Amniotic stem cell (primary cell): ENCODE results near the gene LUC7L3.
"Not testable (repeated sequence)": the region's sequence is repeated elsewhere in the genome, so short reads cannot be mapped to it uniquely, and the experiment has no call there.

Experiments used
- DNase-seq: peaks from one replicate; lab custom pipeline; 2025; lab: John Stamatoyannopoulos, UW

LUC7L3 gene

DNA sequence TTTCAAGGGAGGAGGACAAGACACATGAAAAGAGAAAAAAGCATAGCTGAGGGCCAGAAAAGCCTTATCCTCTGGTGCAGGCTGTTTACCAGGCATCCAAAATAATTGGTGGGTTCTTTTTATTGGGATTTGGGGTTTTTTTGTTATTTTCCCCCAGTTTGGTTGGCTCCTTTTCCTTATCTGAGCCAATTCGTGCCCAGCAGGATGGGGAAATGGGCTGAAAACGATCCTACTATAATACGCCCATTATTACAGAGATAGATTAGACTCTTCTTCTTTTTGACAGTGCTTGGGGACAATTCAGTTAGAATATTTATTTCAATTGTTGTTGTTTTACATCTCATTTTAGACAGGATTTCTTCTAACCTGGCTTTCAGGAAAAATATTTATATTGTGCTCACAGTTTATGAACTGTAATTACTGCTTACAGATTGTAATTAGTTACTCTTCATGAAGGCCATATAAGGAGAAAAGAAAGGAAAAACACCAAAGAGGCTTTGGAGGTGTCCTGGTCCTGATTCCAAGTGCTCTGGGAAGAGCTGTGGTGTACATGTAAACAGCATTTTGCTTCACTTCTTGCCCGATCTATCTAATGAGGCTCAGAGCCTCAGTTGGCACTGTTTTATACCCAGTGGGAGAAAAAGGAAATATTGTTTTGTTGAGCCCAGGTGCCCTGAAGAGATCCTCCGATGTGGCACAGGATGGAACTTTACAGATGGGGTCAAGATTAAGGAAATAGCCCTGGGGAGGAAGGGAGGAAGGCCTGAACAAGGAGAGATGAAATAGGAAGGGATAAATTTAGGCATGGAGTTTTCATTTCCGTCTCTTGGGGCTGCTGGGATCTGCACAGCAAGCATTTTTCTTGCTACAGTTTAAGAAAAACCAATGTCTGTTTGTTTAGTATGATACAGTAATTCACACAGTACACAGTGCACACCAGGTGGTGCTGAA is 11.1 kb upstream of the LUC7L3 start:
- DNase-seq, result no peak

DNA sequence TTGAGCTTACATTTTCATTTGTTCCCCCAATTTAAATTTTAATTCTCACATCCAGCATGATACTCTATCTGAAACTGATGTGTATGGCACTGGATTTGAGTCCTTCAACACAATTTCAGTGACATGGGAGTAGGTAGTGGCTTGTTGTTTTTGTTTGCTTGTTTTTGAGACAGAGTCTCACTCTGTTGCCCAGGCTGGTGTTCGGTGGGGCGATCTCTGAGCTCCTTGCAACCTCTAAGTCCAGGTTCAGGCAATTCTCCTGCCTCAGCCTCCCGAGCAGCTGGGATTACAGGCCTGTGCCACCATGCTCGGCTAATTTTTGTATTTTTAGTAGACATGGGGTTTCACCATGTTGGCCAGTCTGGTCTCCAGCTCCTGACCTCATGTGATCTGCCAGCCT is 10.3 kb upstream of the LUC7L3 start:
- DNase-seq, result not testable (repeated sequence)

DNA sequence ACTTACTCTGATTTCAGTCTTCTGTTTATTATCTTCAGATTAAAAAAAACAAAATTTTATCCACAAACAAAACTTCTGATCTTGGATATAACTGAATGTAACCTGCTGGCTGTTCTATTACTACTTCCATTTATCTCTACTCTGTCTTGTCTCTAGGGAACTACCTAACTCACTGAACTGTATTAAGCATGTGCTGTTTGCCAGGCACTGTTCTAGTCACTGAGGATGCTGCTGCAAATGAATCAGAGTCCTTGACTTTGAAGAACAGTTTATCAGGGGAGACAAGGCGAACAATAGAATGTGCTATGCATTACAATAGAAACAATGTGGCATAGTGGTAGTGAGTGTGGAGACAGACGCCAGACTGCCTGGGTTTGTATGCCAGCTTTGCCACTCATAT is 9.4 kb upstream of the LUC7L3 start:
- no peak for DNase-seq

DNA sequence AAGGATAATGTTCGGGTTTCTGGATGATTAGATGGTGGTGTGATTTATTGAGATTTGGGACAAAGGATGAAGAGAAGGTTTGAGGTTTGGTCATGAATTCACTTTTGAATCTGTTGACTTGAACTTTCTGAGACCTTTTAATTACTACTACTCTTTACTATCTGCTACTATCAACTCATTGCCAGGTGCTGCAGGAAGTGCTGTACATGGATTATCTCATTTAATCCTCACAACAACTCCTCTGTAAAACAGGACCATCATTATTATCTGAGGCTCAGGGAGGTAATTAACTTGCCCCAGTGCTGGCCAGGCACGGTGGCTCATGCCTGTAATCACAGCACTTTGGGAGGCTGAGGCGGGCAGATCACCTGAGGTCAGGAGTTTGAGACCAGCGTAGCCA is 8.8 kb upstream of the LUC7L3 start:
- DNase-seq, result no peak

DNA sequence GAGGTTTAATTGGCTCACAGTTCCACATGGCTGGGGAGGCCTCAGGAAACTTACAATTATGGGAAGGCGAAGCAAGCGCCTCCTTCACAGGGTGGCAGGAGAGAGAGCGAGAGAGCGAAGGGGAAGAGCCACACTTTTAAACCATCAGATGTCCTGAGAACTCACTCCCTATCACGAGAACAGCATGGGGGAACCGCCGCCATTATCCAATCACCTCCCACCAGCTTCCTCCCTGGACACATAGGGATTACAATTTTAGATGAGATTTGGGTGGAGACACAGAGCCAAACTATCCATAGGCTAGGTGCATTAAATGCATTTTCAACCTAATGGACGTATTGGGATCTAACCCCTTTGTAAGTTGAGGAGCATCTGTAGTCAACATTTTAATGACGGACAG is 6.8 kb upstream of the LUC7L3 start:
- no peak for DNase-seq

DNA sequence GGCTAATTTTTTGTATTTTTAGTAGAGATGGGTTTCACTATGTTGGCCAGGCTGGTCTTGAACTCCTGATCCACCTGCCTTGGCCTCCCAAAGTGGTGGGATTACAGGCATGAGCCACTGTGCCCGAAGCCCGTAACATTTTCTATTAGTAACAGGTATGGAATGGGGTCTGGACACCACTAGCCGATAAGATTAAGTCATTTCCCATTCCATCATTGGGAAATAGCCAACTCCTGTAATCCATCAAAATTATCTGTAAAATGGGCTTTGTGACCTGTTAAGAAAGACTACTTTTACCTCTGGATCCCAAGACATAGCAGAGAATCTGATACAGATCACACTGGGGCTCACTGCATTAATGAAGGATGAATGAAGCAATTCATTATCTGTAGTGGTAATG is 3.9 kb upstream of the LUC7L3 start:
- DNase-seq, result no peak

DNA sequence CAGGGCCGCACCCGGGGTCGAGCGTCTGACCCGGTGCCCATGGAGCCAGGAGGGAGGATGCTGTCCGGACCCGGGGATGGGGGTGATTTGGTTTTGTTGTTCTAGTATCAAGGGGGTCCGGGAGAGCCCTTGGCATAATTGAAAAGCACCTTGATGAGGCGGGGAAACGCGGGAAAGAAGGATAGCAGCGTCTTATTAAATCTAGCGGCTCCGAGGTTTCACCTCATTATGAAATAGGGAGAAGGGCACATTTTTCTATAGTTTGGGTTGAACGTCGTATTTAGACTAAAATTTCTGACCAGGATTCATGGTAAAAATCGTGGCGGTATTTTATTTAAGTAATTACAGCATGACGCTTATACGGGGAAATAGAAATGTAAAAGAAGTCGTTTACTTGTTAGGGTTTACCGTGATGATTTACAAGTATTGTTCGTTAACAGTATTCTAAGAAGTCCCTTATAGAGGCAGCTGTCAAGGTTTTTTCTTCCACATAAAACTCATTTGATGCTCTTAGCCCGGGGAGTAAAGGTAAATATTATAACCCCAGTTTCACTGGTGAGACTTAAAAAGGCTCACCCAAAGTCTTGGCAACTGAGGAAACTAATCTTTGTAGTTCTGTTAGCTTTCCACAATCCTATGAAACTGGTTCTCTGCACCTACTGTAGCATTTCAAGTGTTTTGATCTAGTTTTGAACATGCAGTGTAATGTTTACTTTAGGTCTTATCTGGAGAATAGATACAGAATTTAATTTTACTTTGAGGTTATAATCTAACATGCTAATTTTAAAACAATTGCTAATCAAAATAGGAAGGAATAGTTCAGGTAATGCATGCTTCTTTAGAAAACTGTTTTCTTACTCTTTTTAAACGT is 756 bp downstream of the LUC7L3 start:
- no peak for DNase-seq

DNA sequence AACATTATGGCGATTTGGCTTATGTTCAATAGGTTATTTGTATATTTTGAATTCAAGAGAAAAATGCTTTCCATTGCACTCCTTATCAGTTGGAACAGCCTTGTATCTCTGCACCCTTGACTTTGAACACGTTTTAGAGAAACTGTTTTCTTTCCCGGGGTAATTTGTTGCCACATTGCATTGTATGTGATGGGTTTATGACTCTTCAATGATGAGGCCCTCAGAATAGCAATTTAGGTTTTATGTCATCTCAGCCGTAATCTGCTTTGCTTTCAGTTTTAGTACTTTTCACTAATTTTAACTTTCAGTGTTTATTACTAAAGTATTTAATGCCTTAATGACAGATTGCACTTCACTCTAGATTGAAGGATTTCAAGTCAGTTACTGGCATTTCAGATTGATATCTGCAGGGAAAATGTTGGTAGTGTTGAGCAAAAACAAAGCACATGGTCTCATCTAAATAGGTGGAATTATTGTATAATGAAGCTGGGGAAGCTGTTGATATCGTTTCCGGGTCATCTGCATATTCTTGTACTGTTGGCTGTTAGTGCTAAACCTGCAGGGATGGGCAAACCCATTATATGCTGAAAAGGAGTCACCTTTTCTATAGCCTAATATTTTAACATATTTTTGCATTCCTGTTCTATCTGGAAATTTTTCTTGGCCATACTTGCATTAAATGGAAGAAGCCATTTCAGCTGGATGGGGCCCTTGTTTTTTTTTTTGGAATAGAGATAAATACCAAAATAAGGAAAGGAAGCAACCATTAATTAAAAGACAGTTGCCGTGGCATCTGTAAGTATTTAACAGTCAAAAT is 2.0 kb downstream of the LUC7L3 start:
- DNase-seq, result no peak

DNA sequence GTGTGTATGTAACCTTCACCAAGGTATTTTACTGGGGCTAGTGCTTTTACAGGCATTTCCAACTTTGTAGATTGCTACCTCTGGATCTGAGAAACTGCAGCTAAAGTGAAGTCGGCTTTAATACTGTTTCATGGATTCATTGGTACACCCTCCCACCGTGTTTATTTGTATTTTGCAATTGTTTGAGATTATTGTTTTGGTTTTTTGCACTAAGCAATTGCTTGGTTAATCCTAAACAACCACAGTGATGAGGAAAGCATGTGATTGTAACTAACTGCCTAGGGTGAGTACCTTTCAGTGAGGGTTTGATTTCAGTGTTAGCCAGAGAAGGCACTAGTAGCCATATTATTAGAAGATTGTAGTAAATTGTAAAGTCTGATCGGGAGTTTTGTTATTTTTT is 3.3 kb downstream of the LUC7L3 start:
- no peak for DNase-seq

DNA sequence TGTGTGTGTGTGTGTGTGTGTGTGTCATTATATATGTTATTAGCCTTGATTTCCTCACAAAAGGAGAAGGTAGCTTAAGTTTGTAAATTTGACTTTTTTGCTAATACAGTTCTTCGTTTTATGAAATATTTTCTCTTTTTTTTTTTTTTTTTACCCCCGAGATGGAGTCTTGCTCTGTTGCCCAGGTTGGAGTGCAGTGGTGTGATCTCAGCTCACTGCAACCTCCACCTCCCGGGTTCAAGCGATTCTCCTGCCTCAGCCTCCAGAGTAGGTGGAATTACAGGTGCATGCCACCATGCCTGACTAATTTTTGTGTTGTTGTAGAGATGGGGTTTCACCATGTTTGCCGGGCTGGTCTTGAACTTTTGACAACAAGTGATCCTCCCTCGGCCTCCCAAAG is 5.2 kb downstream of the LUC7L3 start:
- not testable (repeated sequence) for DNase-seq

DNA sequence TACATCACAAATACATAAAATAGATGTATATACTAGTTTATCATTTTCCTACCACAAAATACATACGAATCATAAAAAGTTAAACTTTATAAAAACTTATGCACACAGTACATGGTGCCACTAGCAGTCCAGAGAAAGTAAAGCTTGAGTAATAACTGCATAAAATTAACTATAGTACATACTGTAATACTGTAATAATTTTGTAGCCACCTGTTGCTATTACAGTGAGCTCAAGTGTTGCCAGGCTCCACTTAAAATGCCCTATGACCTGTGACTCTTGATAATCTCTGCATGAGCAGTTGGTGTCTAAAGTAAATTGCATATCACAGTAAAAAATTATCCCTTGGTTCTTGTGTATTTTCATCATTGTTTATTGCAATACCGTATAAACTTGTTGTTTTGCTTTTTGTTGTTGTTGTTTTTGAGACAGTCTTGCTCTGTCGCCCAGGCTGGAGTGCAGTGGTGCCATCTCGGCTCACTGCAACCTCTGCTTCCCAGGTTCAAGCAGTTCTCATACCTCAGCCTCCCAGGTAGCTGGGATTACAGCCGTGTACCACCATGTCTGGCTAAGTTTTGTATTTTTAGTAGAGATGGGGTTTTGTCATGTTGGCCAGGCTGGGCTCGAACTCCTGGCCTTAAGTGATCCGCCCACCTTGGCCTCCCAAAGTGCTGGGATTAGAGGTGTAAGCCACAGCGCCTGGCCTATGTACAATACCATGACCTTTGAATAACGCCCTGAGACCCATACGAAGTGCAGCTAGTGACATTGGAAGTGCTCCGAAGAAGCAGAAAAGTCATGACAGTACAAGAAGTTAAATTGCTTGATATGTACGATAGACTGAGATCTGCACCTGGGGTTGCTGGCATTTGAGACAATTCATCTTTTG is 6.6 kb downstream of the LUC7L3 start:
- DNase-seq, result no peak

DNA sequence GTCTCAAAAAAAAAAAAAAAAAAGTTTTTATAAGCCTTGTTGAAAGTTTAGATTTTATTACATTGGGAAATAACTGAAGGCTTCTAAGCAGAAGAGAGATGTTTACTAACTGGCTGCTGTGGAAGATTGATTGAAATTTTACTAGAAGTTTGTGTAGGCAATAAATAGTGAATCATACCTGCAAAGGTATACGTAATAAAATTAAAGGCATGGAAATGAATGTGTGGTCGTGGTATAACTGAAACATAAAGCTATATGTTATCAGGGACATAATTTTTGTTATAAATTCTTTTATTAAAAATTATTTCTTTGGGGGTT is 8.7 kb downstream of the LUC7L3 start:
- DNase-seq, result no peak

DNA sequence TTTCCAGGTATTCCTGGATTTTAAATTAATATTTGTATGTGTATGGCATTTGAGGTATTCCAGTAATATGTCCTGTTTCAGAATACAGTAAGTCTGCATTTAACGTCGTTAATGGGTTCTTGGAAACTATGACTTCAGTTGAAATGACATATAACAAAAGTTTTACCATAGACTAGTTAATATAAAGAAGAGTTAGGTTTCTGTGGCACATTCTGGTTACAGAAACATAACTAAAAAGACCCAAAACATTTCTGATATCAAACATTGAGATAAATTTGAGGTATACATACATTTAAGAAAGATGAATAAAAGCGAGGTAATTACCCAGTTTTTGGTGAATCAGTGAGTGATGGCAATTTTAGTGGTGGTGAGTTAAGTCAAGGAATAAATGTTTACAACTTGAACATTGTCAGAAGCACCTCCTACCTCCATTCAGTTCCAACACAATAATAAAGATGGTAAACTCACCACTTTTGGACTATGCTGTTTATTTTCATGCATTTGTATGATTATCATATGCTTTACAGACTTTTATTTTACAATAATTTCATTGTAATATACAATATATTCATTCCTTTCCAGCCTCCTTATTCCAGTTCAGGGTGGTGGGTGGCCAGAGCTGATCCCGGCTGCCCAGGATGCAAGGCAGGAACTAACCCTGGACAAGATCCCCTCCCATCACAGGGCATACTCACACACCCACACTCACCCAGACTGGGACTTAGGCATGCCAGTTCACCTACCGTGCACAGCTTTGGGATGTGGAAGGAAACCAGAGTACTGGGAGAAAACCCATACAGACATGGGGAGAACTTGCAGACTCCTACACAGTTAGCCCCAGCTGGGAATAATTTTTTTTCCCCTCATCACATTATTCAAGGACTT is 9.7 kb downstream of the LUC7L3 start:
- DNase-seq, result no peak

DNA sequence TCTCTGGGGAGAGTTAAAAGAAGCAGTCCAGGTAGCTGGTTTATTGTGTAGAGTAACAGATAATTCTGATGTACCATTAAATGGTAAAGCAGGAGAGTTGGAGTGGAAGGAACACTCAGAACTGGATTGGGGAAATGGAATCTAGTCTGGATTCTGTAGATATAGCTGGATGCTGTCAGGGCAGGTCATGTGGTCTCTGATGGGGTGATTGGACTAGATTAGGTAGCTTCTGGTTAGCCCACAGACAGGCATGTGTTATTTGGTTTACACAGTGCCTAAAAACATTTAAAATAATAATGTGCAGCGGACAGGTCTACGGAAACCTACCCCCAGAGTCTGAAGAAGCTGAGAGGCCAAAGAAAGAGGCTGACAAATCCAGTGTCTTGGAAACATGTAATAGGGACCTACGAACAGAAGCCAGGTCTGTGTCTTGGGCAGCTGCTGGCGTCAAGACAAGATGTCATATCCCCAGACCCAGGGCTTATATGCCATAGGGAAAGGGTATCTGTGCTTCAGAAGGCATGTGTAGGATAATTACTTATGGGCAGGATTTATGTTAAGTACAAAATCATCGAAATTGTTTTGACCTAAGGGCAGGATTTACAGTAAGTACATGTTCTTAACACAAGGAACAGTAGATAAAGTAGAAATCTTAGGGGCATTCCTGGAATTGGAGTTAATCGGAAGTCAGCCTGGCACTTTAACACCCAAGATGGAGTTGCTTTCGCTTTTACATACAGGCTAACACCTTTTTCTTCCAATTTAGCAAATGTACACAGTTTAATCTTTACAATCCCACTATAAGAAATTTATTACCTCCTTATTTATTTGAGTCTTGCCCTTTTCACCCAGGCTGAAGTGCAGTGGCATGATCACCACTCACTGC is 12.4 kb downstream of the LUC7L3 start:
- no peak for DNase-seq

DNA sequence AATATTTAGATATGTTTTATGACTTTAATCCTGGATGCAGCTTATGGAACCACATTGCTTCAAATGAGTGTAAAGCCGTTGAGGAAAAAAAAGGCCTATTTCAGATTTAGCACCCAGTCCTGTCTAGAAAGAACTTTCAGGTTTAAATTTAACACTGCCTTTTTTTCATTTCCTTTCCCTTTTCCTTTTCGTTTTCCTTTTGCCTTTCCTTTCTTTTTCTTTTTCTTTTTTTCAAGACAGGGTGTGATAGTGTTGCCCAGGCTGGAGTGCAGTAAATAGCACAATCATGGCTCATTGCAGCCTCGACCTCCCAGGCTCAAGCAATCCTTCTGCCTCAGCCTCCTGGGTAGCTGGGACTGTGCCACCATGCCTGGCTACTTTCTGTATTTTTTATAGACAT is 15.9 kb downstream of the LUC7L3 start:
- no peak for DNase-seq

DNA sequence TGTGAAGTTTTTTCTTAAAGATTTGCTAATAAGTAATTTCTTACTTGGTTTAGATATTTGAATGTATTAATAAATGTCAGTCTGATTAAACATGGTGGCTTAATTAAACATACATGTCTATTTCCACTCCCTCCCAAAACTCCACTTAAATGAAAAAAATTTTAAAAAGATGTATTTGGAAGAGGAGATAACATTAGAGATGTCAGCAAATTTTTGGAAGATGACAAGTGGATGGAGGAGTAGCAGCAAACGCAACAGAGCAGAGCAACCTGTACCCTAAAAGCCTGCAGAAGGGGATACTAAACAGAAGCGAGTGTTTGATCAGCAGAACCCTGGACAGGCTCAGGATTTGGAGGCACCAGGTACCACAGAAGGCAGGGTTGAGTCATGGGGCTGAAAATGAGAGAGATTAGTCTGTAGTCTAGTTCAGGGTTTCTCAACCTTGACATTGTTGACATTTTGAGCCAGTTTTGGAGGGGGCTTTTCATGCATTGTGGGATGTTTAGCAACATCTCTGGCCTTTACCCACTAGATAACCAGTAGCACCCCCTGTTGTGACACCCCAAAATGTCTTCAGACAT is 17.8 kb downstream of the LUC7L3 start:
- no peak for DNase-seq

DNA sequence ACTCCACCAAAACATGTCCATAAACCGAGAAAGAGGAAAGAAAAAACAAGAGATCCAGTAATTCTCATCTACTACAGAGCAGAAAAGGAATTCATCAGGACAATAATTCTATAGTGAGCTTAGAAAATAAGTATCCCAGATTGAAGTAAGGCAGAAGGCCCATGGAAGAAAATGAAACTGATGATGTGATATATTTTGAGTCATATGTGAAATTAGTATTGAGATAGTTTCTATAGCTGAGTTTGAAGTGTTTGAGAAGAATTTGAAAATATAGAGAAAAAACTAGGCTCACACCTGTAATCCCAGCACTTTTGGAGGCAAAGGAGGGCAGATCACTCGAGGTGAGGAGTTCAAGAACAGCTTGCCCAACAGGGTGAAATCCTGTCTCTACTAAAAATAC is 19.7 kb downstream of the LUC7L3 start:
- no peak for DNase-seq

DNA sequence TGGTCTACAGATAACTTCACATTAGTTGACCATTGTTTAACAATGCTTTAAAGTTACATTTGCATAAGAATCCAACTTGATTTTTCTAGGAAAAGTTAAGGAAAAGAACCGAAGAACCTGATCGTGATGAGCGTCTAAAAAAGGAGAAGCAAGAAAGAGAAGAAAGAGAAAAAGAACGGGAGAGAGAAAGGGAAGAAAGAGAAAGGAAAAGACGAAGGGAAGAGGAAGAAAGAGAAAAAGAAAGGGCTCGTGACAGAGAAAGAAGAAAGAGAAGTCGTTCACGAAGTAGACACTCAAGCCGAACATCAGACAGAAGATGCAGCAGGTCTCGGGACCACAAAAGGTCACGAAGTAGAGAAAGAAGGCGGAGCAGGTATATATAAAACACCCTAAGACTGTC is 26.2 kb downstream of the LUC7L3 start:
- DNase-seq, result no peak

DNA sequence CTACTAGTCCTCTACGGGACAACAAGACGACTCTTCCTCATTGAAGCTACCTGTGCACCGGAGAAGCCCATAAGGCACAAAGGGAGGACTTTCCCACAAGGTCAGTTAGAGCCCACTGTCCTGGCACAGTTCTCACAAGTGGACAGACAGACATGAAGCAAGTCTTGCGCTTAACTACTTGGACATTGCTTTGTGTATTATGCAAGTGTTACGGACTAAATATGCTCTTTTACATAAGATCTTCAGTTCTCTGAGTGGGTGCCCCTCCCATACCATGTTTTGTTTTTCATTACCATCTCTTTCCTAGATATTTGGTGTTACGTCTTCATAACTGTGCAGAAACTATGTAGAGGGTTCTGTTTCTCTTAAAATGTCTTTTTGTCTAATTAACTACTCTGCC is 29.8 kb downstream of the LUC7L3 start:
- no peak for DNase-seq
